Measurements from ENCODE around the gene RPGRIP1. TPM values are rescaled to one million over a fixed set of nuclear protein-coding genes. Genes with fewer than 3 reads are reported as not detected.
"Not testable (repeated sequence)": the region's sequence is repeated elsewhere in the genome, so short reads cannot be mapped to it uniquely, and the experiment has no call there.

Gene RPGRIP1
- total RNA-seq, 3 donors from 2014 or later: 0.33 to 10.4 (median 0.48) TPM

- no peak for TF ChIP-seq POLR2A (IDR thresholded peaks at IDR 0.05)
- TF ChIP-seq CTCF (IDR thresholded peaks at IDR 0.05): no peak
- no peak for TF ChIP-seq POLR2AphosphoS5 (IDR thresholded peaks at IDR 0.05)
- peak overlapping the region; percentile 94 to 100 for H3K27ac ChIP-seq
- H3K4me3 ChIP-seq: peak overlapping the region; percentile 70 to 97 (median 74)
- H3K9me3 ChIP-seq: no peaks in the 10 kb centered on the region
- intact Hi-C loops (cut with DNase I; ENCODE audit: low total_unique reads): loop anchor here (2.0 kb wide), 1 partner anchor 55 kb away; no protein-coding TSS in a partner anchor
- DNase-seq (ENCODE audit: low spot score in 2 of 2): no peak
- no peaks in the 10 kb centered on the region for H3K27me3 ChIP-seq
- peaks cover 0 to 23% of the 10 kb centered on the region in 2 donors for H3K4me1 ChIP-seq
- no peaks in the 10 kb centered on the region for H3K36me3 ChIP-seq
Measured at GRCh38 chr14:21267431-21267845, 12.4 kb upstream of the RPGRIP1 start.

GRCh38 chr14:21267886-21268616, 11.8 kb upstream of the RPGRIP1 start:
- intact Hi-C loops (cut with DNase I; ENCODE audit: low total_unique reads): loop anchor here (2.0 kb wide), 1 partner anchor 55 kb away; no protein-coding TSS in a partner anchor
- peak overlapping the region; percentile 94 to 100 for H3K27ac ChIP-seq

GRCh38 chr14:21268617-21269251, 11.1 kb upstream of the RPGRIP1 start:
- Histone ChIP-seq H3K4me1 (peaks cover 0 to 18% of the 10 kb centered on the region in 2 donors), H3K4me3 (peak overlapping the region; percentile 70 to 97 (median 74)), H3K9me3 (no peaks in the 10 kb centered on the region), H3K27ac (peak overlapping the region; percentile 94 to 100), H3K27me3 (no peaks in the 10 kb centered on the region), H3K36me3 (no peaks in the 10 kb centered on the region)
- DNase-seq (ENCODE audit: low spot score in 2 of 2): peak in 1 of 2 donors; percentile 48
- intact Hi-C loops (cut with DNase I; ENCODE audit: low total_unique reads): no loop called here
- TF ChIP-seq POLR2AphosphoS5 (IDR thresholded peaks at IDR 0.05) (no peak), CTCF (IDR thresholded peaks at IDR 0.05) (no peak), POLR2A (IDR thresholded peaks at IDR 0.05) (no peak)

More at GRCh38 chr14:21267886-21268616, 11.8 kb upstream of the RPGRIP1 start:
- TF ChIP-seq CTCF (IDR thresholded peaks at IDR 0.05) (no peak), POLR2A (IDR thresholded peaks at IDR 0.05) (no peak), POLR2AphosphoS5 (IDR thresholded peaks at IDR 0.05) (no peak)
- no peak for DNase-seq (ENCODE audit: low spot score in 2 of 2)
- Histone ChIP-seq H3K36me3 (no peaks in the 10 kb centered on the region), H3K4me1 (peaks cover 0 to 21% of the 10 kb centered on the region in 2 donors), H3K27me3 (no peaks in the 10 kb centered on the region), H3K9me3 (no peaks in the 10 kb centered on the region), H3K4me3 (peak overlapping the region; percentile 70 to 97 (median 74))

GRCh38 chr14:21269252-21270046, 10.4 kb upstream of the RPGRIP1 start, which contains the start of gene HNRNPC:
Gene HNRNPC (minus strand): TSS chr14:21269442. CDS start chr14:21234193, 35,249 bp downstream.
- no peaks in the 10 kb centered on the region for H3K9me3 ChIP-seq
- DNase-seq (ENCODE audit: low spot score in 2 of 2): peak; percentile 100
- peak within 1 kb of the TSS; percentile 70 to 97 (median 74) for H3K4me3 ChIP-seq
- peak within 1 kb of the TSS; percentile 94 to 100 for H3K27ac ChIP-seq
- peak; percentile 99 to 100 (median 99) for TF ChIP-seq POLR2AphosphoS5 (IDR thresholded peaks at IDR 0.05)
- TF ChIP-seq POLR2A (IDR thresholded peaks at IDR 0.05): peak; percentile 99
- peak in 1 of 3 donors; percentile 17 for TF ChIP-seq CTCF (IDR thresholded peaks at IDR 0.05)
- H3K27me3 ChIP-seq: no peaks in the 10 kb centered on the region
- H3K36me3 ChIP-seq: no peaks in the 10 kb centered on the region
- H3K4me1 ChIP-seq: peaks cover 0 to 15% of the 10 kb centered on the region in 2 donors
- intact Hi-C loops (cut with DNase I; ENCODE audit: low total_unique reads): no loop called here

GRCh38 chr14:21272661-21273060, 7.2 kb upstream of the RPGRIP1 start:
- H3K4me3 ChIP-seq; DNase-seq (ENCODE audit: low spot score in 2 of 2); intact Hi-C loops (cut with DNase I; ENCODE audit: low total_unique reads): not testable (repeated sequence)

More at GRCh38 chr14:21272661-21273060, 7.2 kb upstream of the RPGRIP1 start:
- not testable (repeated sequence) for H3K36me3 ChIP-seq, H3K27ac ChIP-seq, H3K27me3 ChIP-seq, H3K9me3 ChIP-seq, H3K4me1 ChIP-seq

All from breast epithelium (tissue), 4 donors.